Measurements from ENCODE around the gene CLEC16A. TPM values are rescaled to one million over a fixed set of nuclear protein-coding genes. Genes with fewer than 3 reads are reported as not detected.

Gene CLEC16A
- total and polyA plus RNA-seq, 2 experiments from 2014 or later, result 17.5 to 26.8 TPM

DNA sequence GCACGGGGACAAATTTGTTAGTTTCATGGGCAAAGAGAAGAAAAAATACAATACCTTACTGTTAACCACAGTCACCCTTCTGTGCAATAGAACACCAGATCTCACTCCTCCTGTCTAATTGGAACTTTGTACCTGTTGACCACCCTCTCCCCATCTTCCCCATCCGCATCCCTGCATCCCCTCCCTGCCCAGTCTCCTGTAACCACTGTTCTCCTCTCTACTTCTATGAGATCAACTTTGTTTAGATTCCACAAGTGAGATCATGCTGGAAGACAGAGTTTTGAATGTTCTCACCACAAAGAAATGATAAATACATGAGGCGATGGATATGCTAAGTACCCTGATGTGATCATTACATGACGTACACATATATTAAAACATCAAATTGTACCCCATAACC lies 47.7 kb downstream of the CLEC16A start:
- DNase-seq (ENCODE audit: low read depth in 1 of 2, low spot score in 1 of 2), result no peak
- Histone ChIP-seq H3K4me1 (ENCODE audit: low read depth) (peaks cover 6% of the 10 kb centered on the region), H3K9me3 (ENCODE audit: low read depth) (no peaks in the 10 kb centered on the region), H3K36me3 (no peaks in the 10 kb centered on the region), H3K4me3 (no peak overlapping the region), H3K27me3 (no peaks in the 10 kb centered on the region), H3K27ac (peak overlapping the region; percentile 49)
- no peak for TF ChIP-seq CTCF (IDR thresholded peaks at IDR 0.05; ENCODE audit: low read depth, low read length)

DNA sequence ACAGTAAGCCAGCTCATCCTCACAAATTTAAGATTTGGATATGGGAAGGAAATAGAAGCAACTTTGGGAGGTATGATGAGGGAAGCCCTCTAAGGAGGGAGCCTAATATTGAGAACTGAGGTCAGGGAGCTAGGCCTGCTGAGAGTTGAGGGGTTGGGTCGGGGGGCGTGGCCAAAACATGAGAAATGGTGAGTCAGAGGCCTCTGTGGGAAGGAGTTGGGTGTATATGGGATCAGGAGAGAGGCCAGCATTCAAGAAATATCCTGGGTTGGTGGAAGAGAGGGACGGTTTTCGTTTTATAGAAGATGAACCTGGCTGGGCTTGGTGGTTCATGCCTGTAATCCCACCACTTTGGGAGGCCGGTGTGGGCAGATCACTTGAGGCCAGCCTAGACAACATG lies 48.4 kb downstream of the CLEC16A start:
- Histone ChIP-seq H3K9me3 (ENCODE audit: low read depth) (no peaks in the 10 kb centered on the region), H3K4me1 (ENCODE audit: low read depth) (peaks cover 6% of the 10 kb centered on the region), H3K27me3 (no peaks in the 10 kb centered on the region), H3K4me3 (no peak overlapping the region), H3K27ac (no peak overlapping the region), H3K36me3 (peaks cover 3% of the 10 kb centered on the region)
- no peak for TF ChIP-seq CTCF (IDR thresholded peaks at IDR 0.05; ENCODE audit: low read depth, low read length)
- peak in 1 of 2 donors; percentile 67 for DNase-seq (ENCODE audit: low read depth in 1 of 2, low spot score in 1 of 2)

GRCh38 chr16:10993649-10994048 lies 49.3 kb downstream of the CLEC16A start:
- H3K9me3 ChIP-seq (ENCODE audit: low read depth), result no peaks in the 10 kb centered on the region
- H3K36me3 ChIP-seq, result peaks cover 3% of the 10 kb centered on the region
- H3K27ac ChIP-seq, result no peak overlapping the region
- H3K4me3 ChIP-seq, result no peak overlapping the region
- DNase-seq (ENCODE audit: low read depth in 1 of 2, low spot score in 1 of 2), result no peak
- H3K27me3 ChIP-seq, result no peaks in the 10 kb centered on the region
- peaks cover 6% of the 10 kb centered on the region for H3K4me1 ChIP-seq (ENCODE audit: low read depth)
- no peak for TF ChIP-seq CTCF (IDR thresholded peaks at IDR 0.05; ENCODE audit: low read depth, low read length)

DNA sequence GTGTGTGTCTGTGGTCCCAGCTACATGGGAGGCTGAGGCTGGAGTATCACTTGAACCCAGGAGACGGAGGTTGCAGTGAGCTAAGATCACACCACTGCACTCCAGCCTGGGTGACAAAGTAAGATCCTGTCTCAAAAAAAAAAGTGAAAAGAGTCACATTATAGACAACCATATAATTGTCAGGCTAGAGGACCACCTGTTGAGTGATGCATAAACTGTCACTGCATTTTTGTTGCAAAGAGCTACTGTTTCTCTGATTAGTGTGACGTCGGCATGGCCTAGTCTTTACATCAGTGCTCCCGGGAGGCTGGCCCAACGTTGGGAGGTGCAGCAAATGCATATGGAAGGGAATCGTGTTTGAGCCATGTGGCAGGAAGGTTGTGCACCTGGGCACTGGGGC lies 50.2 kb downstream of the CLEC16A start:
- Histone ChIP-seq H3K36me3 (peaks cover 3% of the 10 kb centered on the region), H3K27ac (no peak overlapping the region), H3K27me3 (no peaks in the 10 kb centered on the region), H3K9me3 (ENCODE audit: low read depth) (no peaks in the 10 kb centered on the region), H3K4me3 (no peak overlapping the region), H3K4me1 (ENCODE audit: low read depth) (peaks cover 3% of the 10 kb centered on the region)
- no peak for TF ChIP-seq CTCF (IDR thresholded peaks at IDR 0.05; ENCODE audit: low read depth, low read length)
- DNase-seq (ENCODE audit: low read depth in 1 of 2, low spot score in 1 of 2), result no peak

- DNase-seq (ENCODE audit: low read depth in 1 of 2, low spot score in 1 of 2), result no peak
- no peaks in the 10 kb centered on the region for H3K27me3 ChIP-seq
- H3K4me1 ChIP-seq (ENCODE audit: low read depth), result no peaks in the 10 kb centered on the region
- H3K9me3 ChIP-seq (ENCODE audit: low read depth), result no peaks in the 10 kb centered on the region
- no peak for TF ChIP-seq CTCF (IDR thresholded peaks at IDR 0.05; ENCODE audit: low read depth, low read length)
- H3K4me3 ChIP-seq, result no peak overlapping the region
- no peak overlapping the region for H3K27ac ChIP-seq
- H3K36me3 ChIP-seq, result peaks cover 3% of the 10 kb centered on the region
Measured at GRCh38 chr16:10995565-10995964, 51.2 kb downstream of the CLEC16A start.

GRCh38 chr16:10997485-10997884 lies 53.1 kb downstream of the CLEC16A start:
- Histone ChIP-seq H3K9me3 (ENCODE audit: low read depth) (no peaks in the 10 kb centered on the region), H3K27me3 (no peaks in the 10 kb centered on the region), H3K27ac (no peak overlapping the region), H3K4me1 (ENCODE audit: low read depth) (no peaks in the 10 kb centered on the region), H3K36me3 (peaks cover 3% of the 10 kb centered on the region), H3K4me3 (no peak overlapping the region)
- TF ChIP-seq CTCF (IDR thresholded peaks at IDR 0.05; ENCODE audit: low read depth, low read length), result no peak
- no peak for DNase-seq (ENCODE audit: low read depth in 1 of 2, low spot score in 1 of 2)

Measured in cardiac muscle cell (in vitro differentiated cells and primary cell).